Left ventricle myocardium superior (tissue), 1 donor: Measurements from ENCODE around the gene MMP7. TPM values are rescaled to one million over a fixed set of nuclear protein-coding genes. Genes with fewer than 3 reads are reported as not detected.

Source experiments
- ATAC-seq: fragments of 200-7000 bp; cut with Tn5 transposase; one replicate; pipeline ENCODE4 v1.9.1; 2020; ENCODE audit warnings: mild to moderate bottlenecking, moderate library complexity
- DNase-seq: peaks from one replicate; pipeline ENCODE4 v3.0.0-alpha.2; 2020
- intact Hi-C: fragments of 100-400 bp; cut with micrococcal nuclease; formaldehyde crosslinking; loops from one replicate; pipeline ENCODE4 v1.11.0; 2022
- long read RNA-seq: library from polyadenylated mRNA; unstranded; transcript quantifications from one replicate; pipeline ENCODE4 v2.0.0, GENCODE V29; 2021
- total RNA-seq: library from RNA; stranded (reverse); fragmentation: NEBNext Ultra II Directional; extraction: Animal tissue kit (Norgen Biotek cat#: 25700); gene quantifications from one replicate; pipeline ENCODE4 v1.2.1, GENCODE V29; 2021
- donor health status: DM: no; HTN: yes; CAD: no; lungs with severe emphysema.

Gene MMP7, protein sequence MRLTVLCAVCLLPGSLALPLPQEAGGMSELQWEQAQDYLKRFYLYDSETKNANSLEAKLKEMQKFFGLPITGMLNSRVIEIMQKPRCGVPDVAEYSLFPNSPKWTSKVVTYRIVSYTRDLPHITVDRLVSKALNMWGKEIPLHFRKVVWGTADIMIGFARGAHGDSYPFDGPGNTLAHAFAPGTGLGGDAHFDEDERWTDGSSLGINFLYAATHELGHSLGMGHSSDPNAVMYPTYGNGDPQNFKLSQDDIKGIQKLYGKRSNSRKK
- not detected for total RNA-seq
- long read RNA-seq, result 0 reads

DNA sequence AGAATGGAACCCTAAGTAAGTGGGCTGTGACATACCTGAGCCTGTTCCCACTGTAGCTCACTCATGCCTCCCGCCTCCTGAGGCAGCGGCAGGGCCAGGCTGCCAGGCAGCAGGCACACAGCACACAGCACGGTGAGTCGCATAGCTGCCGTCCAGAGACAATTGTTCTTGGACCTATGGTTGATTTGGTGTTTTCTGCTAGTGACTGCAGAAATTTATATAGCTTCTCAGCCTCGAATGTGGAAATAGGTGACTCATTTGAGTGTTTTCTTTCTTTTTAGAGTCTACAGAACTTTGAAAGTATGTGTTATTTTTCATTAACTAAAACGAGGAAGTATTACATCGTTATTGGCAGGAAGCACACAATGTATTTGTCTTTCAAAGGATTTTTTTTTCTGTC, at the start of gene MMP7:
Gene MMP7, minus strand, starts transcription at position 190 of the 400 bp plus-strand sequence. Its CDS starts 47 bp downstream, at position 143.
- DNase-seq, result no peak
- ATAC-seq, result no peak
- intact Hi-C loops, result no loop called here

DNA sequence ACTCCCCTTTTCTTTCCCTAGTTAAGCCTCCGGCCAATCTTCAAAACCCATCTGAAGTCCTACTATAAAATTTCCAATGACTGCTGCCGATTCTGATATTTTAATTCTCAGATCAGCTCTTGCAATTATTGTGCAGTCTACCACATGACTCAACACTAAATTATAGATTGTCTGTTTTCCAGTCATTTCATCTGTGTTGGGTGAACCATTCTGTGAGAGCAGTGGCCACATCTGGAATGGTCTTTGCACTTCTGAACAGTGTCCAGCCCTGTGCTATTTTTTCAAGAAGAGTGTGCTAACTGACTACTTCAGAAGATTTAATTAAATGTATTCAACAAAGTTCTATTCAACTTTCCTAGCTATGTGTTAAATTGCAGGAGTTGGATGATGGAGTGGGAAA, 47.2 kb upstream of the MMP7 start:
- ATAC-seq (no peak), DNase-seq (no peak)
- intact Hi-C loops, result no loop called here

DNA sequence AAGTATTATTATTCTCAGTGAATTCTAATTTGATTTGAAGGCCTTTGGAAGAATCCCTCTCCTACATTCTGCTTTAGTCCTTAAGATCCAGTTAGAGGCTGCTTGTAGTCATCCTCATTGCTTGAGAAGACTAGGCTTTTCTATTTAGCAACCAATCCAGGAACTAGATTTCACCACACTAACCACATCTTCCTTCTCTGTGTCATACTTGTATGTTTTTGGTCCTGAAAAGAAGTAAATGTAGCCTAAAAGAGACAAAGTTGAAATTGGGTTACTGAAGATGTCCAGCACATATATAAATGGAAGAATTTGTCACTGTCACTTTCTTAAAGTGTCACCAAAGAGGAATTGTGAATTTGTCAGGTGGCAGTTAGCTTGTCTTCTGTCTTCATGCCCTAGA, 46.6 kb upstream of the MMP7 start:
- ATAC-seq (no peak), DNase-seq (no peak)
- intact Hi-C loops, result no loop called here

DNA sequence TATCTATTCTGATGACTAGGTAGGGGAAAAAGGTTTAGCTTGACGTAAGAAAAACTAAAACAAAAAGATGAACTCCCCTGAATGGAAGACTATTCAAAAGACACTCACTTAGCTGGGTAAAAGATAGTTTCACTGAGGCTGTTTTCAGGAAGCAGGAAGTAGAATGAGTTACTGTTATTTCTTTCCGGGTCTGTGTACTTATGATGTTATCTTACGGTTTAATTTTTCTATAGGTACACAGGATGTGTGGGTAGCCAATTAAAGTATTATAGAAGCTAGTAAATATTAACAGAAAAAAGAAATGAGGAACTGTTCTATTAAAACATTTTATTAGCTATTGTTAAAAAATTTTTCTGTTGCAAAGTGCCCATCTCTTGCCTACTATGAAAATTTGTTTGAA, 45.8 kb upstream of the MMP7 start:
- no peak for ATAC-seq
- intact Hi-C loops, result no loop called here
- no peak for DNase-seq

DNA sequence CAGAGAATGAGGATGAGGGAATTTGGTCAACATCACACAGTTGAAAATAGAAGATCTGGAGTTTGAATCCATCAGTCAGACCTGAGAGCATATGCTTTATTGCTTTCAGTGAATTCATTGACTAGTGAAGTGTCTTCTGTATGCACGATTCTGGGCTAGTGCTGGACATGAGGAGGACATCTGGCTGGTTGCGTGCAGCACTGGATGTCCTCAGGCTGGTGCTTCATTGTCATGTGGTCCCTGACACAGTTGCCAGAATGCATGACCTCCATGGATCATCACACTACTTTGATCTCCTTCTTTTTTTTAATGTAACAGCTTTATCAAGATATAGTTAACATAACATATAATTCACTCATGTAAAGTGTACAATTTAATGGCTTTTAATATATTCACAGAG, 44.5 kb upstream of the MMP7 start:
- intact Hi-C loops, result no loop called here
- ATAC-seq (no peak), DNase-seq (no peak)

DNA sequence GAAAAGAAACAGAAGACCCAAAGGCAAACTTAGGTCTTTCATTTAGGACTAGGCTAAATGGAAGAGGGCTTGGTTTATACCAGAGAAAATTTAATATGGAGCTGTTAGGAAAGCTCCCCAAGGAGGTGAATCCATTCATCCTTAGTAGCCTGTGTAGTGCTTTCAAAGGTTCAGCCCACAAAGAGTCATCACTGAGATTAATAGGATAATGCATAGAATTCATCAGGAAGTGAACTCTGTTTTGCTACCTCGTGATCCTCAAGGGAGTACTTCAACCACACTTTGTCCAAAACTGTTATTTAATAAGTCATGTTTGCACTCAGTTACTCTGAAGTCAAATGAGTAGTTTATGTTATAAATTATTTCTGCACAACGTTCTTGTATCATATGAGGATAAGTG, 43.3 kb upstream of the MMP7 start:
- DNase-seq (no peak), ATAC-seq (no peak)
- intact Hi-C loops, result no loop called here

DNA sequence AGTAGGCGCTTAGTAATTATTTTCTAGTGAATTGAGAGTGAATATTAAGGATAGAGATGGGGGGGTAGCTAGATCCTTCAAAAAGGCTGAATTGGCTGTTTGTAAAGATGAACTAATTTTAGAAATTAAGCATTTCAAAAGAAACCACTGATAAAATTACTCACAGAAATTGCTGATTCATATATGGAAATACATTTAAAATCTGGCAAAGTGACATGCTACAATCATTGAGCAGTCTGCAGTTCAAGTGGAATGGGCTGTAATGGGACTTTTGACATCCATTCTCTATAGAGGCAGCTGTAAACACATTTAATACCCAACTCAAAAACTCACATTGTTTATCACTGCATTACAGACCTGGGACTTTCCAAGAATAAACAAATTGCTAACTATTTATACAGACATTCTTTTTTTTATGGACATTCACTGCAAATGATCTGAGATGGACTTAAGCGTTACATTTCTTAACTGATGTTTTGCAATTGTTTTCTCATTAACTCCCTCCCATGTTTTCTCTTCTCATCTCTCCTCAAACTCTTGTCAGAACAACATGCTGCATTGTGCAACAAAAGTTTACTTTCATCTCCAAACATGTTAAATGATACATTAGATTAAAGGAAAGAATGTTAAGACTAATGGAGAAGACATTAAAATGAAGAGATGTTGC, 42.1 kb upstream of the MMP7 start:
- no peak for DNase-seq
- ATAC-seq, result no peak
- intact Hi-C loops, result no loop called here

DNA sequence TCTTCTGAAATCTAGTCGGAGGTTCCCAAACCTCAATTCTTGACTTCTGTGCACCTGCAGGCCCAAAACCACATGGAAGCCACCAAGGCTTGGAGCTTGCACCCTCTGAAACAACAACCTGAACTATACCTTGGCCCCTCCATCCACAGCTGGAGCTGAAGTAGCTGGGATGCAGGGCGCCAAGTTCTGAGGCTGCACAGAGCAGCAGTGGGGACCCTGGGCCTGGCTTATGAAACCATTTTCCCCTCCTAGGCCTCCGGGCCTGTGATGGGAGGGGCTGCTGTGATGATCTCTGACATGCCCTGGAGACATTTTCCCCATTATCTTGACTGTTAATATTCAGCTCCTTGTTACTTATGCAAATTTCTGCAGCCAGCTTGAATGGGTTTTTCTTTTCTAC, 38.3 kb upstream of the MMP7 start:
- DNase-seq (no peak), ATAC-seq (no peak)
- intact Hi-C loops, result no loop called here

DNA sequence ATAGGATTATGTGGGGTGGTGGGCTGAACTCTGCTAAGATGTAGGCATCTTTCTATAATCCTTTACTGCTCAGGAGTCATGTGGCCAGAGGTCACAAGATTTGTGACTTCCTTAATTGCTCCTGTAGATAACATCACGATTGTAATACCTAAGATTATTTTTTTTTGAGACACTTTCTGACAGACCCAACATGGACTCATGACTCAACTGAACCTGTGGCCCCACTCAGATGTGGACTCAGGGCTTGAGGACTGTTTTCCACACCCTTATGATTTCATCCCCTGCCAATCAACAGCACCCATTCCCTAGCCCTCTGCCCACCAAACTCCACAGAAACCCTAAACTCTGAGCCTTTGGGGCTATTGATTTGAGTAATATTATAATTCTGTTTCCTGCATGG, 35.6 kb upstream of the MMP7 start:
- ATAC-seq (no peak), DNase-seq (no peak)
- intact Hi-C loops, result no loop called here

DNA sequence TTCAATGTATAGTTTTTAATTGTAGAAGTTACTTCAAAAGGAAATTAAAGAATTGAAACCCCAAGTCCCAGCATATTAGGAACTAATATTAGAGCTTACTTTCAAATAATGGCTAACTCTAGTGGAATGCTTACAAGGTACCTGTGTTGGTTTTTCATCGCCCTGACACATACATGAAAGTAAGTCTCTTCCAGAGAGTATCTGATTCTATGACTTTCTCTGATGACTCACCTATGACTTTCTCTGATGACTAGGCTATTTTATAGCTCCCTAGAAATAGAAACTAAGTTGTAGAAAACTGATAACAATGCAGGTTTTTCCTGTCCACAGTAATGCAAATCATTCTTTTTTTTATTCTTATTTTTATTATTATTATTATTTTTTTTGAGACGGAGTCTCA, 33.6 kb upstream of the MMP7 start:
- no peak for ATAC-seq
- intact Hi-C loops, result no loop called here
- DNase-seq, result no peak

DNA sequence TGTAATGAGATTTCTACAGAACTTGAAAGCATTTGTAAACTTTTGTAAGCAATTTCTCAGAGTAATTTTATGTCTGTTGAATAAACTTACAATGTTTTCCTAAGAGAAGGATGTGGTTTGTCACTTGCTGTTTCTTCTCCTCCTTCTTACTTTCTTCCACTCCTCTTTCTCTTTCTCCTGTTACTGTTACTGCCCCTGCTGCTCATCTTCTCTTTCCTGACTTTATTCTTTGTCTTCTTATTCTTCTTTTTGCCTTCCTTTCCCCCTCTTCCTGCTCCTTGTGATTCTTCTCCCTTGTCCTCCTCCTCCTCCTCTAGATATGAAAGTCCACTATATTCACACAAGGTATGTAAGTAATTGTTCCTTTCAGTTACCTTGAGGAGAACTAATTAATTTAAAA, 31.1 kb upstream of the MMP7 start:
- ATAC-seq (no peak), DNase-seq (no peak)
- intact Hi-C loops, result no loop called here

DNA sequence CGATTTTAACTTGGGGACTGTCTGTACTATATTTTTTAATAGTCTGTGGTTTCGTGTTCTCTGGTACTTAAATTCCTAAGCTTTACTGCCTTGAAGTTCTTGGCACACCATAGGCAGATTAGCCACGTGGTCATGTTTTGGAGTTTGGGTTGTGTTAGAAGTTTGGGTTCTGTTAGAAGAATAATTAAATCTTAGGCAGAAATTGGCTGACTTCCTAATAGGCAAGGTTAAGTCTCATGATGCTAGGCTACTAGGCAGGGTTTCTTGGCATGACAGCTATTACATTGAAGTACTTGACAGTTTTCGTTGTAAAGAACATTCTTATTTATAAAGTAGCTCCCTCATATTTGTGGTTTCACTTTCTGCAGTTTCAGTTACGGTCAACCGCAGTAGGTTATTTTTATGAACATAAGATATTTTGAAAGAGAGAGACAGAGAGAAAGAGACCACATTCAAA, 30.0 kb upstream of the MMP7 start:
- no peak for DNase-seq
- intact Hi-C loops, result no loop called here
- no peak for ATAC-seq

DNA sequence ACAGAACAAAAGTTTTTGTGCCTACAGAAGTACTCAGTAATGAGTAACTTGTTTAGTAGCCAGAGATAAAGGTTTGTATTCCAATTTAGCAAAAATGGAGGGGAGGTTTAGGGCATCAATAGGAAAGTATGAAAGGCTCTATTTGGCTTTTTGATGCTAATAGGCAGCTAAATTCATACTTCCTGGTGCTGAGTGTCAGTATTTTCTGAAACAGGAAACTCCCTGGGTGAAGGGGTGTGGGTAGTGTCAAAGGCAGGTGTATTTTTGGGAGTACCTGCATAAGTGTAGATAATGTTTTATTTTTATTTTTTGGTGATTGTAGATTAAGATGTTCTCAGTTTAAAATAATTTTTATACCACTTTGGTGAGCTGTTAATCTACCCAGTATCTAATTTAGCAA, 29.3 kb upstream of the MMP7 start:
- intact Hi-C loops, result no loop called here
- no peak for ATAC-seq
- no peak for DNase-seq

DNA sequence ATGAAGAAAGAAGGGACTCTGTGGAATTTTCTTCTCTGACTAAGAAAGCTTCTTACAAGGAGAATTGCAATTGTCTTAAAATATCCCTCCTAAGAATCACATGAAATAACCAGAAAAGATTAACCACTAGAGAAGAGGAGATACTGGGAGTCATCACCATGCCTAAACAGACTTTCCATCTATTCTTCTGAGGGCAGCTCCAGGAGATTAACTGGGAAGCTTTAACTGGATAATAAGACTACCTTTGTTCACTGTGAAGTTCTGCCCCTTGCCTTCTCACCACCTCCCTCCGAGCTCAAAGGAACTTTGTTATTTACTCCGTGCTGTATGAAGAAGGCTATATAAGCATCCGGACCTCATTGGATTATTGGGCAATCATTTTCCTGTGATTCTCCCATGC, 24.5 kb upstream of the MMP7 start:
- no peak for DNase-seq
- intact Hi-C loops, result no loop called here
- no peak for ATAC-seq

DNA sequence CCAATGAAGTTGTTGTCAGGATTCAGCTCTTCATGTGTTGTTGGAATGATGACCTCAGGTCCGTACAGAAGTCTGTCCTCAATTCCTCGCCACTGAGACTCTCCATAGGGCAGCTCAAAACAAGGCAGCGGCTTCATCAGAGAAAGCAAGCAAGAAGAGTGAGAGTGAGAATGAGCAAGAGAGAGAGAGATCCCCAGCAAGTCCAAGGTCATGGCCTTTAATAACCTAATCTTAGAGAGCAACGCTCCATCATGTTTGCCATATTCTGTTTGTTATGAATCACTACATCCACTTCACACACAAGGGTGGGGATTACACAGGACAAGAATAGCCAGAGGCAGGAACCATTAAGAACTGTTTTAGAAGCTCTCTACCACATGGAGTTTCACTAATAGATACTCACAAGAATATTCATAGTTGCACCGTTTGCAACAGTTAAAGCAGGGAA, 23.3 kb upstream of the MMP7 start:
- intact Hi-C loops, result no loop called here
- ATAC-seq (no peak), DNase-seq (no peak)

DNA sequence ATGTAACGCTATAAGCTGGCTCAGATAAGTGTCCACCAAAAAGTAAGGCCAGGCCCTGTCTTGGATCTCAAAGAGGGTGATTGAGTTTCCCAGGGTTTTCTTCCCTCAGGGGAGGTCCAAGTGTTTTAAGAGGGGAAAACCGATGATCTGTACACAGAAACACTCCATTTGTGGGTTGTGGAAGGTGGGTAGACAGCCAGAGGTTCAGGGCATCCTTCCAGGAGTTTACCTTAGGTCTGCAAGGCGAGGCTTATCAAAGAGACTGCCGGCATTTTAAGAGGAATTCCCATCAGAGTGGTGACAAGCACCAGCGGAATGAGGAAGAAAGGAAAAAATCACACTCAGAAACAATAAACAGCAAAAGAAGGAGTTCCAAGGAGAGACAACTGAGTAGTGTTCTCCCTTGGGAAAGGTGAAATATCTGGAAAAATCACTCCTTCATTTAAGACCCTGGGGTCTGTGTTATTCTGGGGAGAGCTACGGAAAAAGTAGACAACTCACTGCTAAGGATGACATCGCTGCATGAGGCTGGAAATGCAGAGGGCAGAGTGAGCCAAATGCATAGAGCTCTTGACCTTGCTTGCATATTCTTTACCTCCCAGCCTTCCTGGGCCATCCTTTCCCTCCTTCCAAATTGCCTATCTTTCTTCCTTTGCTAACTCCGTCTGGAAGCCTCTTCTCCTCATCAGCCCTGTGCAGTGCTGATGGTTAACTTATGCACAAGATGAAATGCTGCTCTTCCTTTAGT, 22.1 kb upstream of the MMP7 start:
- no peak for ATAC-seq
- intact Hi-C loops, result no loop called here

DNA sequence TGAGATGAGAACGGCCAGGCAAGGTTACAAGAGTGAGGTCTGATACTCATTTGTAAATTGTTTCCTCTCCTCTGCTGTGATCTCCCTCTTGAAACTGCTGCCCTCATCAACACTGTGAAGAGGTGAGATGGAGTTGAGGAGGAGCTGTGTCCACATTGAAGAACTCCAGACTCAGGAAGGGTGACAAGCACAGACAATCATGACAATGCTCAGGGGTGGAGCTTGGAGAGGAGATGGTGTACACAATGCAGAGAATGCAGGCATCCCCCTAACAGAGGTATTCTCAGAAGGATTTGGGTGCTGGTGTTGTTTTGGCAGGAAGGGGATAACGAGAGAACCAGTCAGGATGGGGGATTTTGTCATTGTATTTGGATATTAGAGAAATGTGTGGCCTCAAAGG, 21.5 kb upstream of the MMP7 start:
- DNase-seq (no peak), ATAC-seq (no peak)
- intact Hi-C loops, result no loop called here

More for the DNA sequence above, 22.1 kb upstream of the MMP7 start:
- DNase-seq, result no peak

DNA sequence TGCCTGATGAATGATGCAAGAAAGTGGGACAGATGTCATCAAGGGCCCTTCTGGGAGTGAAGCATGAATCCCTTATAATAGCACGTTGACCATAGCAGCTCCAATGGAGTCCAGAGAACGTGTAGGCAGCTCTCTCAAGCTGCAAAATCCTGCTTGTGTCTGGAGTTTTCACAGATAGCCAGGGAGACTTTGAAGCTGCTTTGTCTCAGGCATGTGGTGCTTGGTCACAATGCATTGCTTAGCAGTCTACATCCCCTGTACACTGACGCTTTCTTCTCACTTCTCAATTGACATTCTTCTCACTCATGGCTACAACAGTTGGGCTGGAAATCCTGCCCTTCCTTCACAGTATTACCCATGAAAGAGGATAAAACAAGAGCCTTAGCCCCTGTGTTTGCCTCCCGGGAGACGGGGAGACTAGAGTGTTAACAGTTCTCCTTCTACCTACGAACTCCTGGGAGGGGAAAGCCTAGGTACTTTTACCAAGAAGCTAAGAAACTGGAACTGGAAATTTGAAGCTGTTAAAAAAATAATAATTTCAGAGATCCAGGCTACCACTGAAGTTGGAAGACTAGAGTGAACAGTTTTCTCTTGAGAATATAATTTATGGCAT, 20.7 kb upstream of the MMP7 start:
- DNase-seq, result no peak
- ATAC-seq, result no peak
- intact Hi-C loops, result no loop called here

DNA sequence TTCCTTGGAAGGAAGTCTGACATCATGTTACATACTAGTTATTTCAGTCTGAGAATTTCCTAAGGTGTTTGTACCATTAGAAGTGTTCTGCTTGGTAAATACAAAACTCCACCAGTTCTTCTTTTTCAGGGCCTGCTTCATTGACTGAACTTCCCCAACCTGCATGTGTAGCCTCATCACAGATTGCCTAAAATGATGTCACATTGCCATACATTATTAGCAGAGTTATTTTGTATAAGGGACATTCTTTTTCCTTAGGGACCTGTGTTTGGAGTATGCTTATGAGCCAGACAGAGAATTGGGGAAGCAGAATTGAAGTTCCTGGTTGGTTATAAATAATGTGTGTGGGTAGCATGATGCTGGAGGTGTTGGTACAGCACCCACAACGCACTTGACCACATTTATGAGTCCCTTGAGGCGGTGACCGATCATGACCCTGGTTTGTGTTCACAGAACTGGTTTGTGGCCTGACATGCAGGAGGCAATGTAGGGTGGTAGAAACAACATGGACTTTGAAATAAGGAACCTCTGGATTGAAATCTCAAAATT, 16.4 kb upstream of the MMP7 start:
- ATAC-seq (no peak), DNase-seq (no peak)
- intact Hi-C loops, result no loop called here

DNA sequence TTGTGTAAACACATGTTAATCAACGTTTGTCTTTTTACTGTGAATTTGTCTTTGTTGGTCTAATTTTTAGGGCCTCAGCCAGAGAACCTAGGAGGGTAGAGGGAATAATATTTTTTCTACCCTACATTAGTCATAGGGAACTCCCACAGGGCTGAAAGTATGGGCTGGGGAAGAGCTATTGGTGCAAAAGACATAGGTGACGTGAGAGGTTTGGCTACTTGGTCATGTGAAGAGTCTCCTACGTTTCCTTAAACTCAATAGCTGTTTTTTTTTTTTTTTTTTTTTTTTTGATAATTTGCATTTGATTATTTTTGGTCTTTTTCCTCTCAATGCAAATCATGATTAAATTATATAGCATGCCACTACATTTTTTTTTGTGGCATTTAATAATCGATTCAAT, 15.9 kb upstream of the MMP7 start:
- no peak for DNase-seq
- intact Hi-C loops, result no loop called here
- ATAC-seq, result no peak
